NCI-H446 (cell line): Measurements from ENCODE around the gene ANKRD13B.

Experiments used
- DNase-seq, 2 experiments: peaks; one replicate each; lab custom pipeline; 2025; lab: John Stamatoyannopoulos, UW

ANKRD13B gene

DNA sequence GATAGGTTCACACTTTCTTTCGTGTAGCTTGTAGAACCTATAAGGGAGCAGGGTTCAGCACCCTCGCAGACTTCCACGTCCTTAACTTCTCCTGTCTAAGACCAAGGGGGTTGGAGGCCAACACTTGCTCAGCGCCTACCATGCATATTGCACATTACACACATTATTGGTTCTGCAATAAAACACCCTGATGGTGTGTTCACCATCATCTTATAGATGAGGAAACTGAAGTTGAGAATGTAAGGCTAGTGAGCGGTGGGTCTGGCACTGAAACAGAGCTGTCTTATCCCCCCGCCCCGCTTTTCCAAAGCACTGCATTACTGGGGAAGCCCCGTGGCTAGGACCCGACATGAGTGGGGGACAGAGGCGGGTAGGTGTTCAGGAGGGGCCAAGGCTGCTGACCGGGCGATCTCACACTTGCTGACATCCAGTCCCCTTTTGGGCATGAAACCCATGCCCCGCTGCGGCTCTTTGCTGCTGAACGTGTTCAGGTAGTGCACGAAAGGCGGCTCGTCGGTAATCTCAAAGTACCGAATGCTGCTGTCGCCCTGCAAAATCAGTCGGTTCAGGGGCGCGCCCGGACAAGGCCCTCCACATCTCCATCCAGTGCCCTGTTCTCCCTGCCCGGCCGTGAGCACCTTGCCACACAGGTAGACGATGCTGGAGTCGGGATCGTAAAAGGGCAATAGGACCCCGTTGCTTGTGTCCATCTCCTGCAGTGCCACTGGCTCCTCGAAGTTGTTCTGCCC is 23.5 kb downstream of the ANKRD13B start:
- no peak for DNase-seq

DNA sequence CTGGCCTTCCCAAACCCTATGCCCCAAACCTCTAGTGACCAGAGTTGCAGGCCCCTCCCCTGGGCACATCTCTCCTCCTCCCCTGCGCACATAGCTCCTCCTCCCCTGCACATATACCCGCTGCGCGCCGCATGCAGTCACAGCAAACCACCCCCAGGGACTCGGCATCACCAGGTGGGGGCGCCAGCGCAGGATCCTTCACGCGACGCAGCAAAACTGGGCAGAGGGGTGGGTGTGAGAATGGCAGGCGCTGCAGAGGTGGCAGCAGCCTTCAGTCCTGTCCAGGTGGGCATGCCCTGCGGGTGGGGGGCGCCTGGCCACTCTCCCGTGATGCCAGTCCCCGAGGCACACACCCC is 24.2 kb downstream of the ANKRD13B start:
- DNase-seq = no peak

DNA sequence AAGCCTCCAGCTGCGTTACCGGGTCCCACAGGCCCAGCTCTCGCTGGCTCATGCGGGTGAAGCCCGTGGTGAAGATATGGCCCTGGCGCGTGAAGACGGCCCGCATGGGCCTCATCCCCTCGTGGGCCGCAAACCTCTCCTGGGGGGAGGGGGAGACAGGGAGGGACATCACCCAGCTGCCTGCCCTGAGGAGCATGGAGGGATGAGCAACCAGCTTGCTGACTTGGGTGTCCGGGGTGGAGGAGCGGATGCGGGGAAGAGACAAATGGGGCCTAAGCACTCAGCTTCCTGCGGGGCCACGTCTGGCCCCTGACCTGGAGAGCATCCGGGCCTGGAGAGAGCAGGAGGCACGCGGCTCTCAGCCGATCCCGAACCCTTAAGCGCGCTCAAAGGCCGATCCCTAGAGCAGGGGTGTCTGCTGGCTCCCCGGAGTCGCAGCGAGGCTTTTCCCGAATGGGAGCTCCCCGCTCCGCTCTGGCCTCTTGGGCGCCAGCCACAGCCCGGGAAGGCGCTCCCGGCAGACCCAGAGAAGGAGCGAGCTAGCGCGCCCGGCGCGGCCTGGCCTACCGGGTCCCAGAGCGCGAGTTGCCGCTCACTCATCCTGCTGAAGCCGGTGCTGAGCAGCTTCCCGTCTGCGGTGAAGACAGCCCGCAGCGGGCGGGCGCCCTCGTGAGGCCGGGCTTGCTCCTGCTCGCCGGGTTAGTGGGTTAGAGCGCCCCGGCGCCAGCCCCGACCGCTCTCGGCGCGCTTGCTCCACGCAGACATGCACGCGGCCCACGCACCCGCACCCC is 24.7 kb downstream of the ANKRD13B start:
- no peak for DNase-seq

DNA sequence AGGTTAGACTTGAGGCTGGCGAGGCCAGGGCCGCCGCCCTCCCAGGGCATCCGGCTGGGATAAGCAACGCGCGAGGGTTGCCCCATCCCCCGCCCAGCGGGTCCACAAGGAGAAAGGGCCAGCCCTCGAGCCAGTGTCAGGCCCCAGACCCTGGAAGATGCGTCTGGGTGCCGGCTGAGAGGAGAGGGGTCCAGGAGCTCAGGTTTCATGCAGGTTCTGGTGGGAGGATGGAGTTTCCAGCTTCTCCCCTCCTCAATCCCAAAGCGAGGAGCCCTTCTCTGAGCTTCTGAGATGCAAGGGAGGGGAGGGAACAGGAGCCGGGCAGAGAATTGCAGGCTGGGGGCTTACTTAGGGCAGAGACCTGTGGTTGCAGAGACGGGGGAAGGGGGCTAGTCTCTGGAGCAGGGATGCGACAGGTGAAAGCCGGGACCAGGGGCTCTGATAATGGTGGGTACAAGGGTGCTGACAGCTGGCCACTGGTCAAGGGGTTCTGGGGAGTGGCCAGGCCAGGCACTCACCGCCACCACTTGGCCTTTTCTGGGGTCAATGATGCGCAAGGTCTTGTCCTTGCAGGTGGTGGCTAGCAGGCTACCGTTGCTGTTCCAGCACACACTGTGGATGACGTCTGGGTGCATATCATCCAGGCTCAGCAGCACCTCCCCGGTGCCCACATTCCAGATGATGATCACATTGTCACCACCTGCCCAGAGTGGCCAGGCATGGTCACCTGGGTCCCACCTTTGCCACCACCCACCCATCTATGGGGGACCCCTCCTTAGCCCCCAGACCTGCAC is 25.5 kb downstream of the ANKRD13B start:
- no peak for DNase-seq

DNA sequence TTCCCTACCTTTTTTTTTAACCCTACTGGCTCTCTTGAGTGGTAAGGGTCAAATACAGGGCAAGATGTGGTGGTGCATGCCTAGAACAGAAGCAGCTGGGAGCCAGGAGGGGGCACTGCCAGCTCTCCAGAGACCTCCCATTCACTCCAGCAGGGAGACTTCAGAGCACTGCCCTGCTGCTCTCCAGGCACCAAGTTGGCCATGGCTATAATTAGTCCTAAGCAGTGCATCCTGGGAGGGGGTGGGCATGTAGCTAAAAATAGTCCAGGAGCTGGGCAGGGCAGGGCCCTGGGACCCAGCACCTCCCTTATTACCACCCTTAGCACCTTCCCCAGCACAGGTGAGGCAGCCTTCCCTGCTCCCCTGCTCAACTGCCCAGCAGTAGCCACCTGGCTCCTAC is 26.3 kb downstream of the ANKRD13B start:
- DNase-seq = peak in 1 of 2 experiments; percentile 18

DNA sequence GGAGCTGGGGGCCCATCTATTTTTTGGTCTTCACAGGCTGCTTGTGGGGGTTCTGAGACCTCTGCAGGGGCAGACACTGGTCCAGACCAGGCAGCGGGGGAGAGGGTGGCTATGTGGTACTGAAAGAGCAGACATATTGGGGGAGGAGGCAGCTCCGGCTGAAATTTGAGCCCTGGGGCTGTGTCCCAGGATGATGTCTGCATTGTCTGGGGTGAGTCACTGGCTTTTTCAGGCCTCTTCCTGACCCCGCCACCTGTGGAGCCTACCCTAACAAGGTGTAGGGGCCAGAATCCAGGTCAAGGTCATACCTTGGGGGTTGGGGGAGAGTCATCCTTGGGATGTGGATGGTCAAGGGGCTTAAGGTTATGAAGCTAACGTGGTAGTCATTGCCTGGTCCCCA is 27.3 kb downstream of the ANKRD13B start:
- DNase-seq = no peak

DNA sequence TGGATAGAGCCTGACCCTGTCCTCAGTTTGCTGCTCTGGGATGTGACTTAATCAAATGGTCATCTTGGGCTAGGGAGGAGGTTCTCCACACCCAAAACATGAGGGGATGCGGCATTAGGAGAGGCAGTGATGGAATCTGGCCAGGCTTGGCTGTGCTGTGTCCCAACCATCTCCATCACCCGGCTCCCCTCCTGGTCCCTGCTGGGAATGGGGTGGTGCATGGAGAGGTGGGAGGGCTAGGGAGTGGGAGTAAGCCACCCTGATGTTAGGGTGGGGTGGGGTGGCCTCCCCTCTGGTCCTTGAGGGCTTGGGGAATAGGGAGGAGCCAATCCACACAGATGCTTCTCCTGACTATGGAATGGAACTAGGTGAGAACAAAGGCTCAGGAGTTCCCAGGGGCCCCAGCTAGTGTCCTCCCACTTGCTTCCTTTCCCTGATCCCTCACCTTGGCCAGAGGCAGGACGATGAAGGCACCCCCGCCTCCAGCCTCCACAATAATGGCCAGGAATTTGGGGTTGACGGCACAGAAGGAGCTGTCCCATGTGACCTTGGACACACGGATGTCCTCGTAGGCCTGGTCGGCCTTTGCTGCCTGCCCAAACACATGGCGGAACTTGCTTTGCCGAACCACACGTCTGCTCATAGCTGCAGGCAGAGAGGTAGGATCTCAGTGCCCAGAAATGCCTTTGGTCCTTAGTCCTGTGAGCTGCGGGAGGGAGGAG is 28.0 kb downstream of the ANKRD13B start:
- DNase-seq = no peak

DNA sequence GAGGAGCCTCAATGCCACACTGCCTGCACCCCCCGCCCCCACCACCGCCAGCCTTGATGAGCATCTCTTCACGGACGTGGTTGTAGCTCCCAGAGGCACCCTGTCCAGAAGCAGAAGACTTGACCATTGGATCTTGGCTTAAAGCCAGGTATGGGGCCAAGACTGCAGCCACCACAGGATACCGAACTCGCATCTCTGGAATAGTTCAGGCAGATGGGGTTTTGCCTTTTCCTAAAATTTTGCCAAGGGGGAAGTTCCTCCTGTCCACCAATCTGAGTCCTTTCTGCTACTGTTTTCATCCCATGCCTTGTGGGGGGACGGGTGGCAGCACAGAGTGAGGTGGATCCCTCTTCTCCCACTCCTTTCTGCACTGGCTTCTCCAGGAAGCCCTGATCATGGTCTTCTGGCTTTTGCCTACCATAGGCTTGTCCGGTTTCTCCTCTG is 28.8 kb downstream of the ANKRD13B start:
- no peak for DNase-seq

DNA sequence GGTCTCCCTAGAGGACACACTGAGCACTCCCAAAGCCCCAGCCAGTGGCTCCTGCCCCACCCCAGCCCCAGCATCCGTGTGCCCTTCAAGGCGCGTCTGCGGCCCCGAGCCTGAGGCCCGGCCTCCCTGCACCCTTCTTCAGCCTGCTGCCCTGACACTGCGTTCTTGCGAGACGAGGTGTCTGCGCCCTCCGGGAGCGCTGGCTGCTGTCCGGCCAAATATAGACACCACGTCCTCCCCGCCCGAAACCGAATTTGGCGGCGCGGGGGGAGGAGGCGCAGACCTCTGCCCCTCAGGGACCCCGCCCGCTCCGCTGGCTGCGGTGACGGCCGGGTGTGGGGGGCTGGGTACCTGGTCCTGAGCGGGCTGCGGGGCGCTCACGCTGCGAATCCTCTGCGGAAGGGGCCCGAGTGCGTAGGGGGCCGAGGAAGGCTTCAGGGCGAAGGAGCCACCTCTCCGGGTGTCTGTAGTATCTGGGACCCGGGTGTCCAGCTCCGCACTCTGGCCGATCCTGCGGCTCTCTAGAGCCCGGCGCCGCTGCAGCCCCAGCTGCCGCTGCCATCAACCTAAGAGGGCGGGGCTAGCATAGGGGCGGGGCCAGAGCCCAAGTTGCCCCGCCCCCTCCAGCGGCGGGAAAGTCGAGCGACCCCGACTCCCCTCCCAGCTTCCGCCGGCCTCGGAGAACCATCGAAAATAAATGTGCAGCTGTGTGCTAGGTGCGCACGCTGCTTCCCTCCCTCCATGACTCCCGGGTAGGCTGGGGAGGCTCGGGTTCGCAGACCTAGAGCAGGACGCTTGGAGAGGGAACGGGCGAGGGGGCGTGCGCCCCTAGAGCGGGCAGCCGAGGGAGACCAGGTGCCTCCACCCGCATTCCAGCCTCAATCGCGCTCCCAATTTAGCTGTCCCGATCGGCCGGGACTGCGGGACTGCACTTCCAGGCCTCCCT is 29.7 kb downstream of the ANKRD13B start, which contains the start of gene CORO6:
Gene CORO6 (minus strand): TSS at position 576 of the 946 bp plus-strand sequence. CDS start 1,491 bp downstream, outside the sequence.
- DNase-seq = peak in 1 of 2 experiments; percentile 69

DNA sequence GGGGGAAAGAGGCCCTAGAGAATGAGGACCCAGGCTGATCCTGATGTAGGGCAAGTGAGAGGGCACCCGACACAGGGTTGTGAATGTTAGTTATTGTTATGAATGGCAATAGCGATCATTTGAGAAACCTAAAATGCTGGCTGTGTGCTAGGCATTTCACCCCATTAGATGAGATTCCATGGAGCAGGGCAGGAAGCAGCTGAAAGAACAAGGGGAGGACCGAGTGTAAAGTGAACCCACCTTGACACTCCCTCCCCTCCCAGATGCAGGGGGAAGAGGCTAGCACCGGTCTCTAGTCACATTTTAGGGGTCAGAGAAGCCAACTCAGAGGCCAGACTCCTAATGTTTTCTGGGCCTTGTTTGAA is 30.3 kb downstream of the ANKRD13B start:
- no peak for DNase-seq

DNA sequence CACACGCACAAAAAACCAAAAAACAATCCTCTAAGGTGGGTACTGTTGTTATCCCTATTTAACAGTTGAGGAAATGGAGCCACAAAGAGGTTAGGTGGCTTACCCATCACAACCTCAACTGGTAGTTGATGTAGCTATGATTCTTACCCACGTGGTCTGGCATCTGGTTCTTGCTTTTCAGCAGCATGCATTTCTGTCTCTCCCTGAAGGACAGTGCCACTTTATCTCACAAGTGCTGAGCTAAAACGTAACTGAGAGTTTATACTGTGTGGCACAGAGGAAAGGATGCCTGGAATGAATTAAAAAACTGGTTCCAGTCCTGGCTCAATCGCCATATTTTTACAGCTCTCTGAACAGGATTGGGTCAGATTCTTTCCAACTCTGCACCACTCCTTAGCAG is 31.7 kb downstream of the ANKRD13B start:
- no peak for DNase-seq

DNA sequence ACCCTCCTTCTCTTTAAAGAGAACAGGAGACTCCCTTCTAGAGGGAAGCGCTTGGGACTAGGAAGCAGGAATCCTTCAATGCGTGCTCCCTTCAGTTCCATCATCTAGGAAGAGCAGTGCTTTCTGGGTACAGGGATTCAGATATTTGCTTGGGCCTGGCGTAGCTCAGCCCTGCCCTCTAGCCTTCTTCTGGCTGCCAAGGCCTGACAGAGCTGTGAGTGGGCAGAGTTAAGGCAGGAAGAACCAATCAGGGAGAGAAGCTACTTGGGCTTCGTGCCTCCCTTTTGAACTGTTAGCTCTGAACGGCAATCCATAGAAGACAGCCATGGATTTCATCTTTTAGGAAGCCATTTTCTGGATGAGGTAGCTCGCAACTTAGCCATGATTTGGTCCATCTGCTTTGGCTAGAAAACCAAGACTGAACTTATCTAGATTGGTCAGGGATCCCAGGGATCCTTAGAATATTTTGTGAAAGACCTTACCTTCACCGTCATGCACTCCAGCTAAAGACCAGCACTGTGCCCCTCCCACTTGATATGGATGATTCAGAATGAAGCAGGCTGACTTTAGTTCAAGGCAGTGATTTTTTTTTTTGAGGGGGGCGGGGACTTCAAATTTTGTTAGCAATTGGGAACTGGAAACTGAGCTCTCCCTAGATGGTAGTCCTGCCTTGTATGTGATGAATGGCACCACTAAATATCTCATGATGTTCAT is 32.3 kb downstream of the ANKRD13B start:
- DNase-seq = peak in 1 of 2 experiments; percentile 36

DNA sequence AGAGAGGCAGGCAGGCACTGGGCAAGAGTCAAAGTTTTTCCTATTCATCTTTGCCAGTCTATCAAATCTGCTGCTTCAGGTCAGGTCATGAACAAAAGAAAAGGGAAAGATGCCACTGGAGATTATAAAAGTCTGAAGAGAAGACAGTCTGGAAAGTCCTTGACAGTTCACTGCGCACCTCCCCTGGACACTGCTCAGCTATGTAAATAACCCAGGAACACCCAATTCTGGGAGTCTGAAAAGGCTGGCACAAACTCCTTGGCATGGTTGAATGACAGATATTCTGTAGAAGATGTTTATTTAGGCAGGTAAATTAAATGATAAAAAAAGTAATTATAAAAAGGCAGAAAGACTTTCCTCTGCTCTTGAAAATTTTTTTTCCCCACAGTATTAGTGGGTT is 35.0 kb downstream of the ANKRD13B start:
- no peak for DNase-seq

DNA sequence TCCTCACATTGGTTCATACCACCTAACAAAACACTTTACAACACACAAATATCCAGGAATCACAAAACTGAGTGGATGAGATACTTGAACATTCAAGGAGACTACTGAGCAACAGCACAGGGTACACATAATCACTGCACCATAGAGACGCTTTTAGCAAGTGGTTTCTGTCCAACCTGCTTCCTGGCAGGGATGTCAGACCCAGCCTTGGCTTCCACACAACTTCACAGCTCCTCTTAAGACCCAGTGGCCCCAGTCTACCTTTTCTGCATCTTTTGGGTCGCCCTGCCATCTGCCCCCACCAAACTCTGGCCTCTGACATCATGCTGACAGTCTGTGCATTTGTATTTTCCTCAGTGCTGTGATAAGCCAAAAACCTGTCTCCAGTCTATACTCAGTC is 35.7 kb downstream of the ANKRD13B start:
- DNase-seq = no peak

DNA sequence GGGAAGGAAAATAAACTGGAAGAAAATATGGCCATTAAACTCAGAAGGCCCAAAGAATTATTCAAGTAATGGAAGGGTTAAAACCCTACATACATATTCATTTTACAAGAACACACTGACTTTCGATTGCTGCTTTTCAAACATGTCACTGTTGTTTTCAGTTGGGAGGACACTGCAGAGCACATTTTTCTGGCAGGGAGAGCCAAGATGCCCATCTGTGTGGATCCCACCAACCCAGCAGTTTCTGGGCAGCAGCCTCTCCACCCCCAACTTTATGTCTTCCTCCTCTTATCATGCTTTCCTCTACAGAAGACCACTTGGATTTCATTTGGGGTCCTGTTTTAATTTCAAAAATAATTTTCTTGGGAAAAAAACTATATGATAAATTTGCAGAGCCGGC is 36.9 kb downstream of the ANKRD13B start:
- DNase-seq = peak in 1 of 2 experiments; percentile 34

DNA sequence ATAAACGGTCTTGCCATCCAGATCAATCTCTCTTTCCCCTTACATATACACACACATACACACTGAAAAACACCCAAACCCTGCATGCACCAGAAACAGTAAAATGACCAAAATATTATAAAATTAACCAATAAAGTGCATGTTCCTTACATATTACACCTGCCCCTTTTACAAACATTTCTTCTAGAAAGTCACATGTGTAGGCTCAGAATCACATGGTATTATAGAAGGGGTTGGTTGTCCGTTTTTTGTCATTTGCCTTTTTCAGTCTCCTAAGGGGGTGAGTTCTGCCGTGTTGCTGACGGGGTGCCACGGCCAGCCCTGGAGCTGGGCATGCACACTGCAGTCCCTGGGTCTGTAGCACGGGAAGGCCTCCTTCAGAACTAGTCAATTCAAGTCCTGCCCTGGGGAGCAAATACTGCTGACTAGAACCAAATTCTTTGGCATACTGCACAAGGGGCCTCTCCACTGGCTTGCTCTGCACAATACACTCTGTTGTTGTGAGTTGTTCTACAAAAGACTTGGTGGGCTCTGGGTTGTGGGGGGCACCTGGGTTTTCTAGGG is 37.8 kb downstream of the ANKRD13B start:
- no peak for DNase-seq

DNA sequence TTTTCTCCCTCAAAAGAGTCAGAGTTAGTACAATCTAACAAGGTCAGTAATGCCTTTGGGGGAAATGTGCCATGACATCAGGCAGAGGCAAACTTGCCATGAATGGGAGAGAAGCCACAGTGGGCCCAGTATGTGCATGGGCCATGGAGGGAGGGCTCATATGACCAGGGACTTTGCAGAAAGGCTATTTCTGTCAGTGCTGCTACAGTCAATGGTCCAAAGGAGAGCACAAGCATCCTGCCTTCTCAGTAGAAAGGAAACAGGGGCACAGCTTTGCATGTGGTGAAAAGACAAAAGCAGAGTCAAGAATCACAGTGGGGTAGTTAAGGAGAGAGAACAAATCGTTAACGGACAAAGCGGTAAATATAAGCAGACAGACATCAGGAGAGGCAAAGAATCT is 41.0 kb downstream of the ANKRD13B start:
- DNase-seq = no peak

DNA sequence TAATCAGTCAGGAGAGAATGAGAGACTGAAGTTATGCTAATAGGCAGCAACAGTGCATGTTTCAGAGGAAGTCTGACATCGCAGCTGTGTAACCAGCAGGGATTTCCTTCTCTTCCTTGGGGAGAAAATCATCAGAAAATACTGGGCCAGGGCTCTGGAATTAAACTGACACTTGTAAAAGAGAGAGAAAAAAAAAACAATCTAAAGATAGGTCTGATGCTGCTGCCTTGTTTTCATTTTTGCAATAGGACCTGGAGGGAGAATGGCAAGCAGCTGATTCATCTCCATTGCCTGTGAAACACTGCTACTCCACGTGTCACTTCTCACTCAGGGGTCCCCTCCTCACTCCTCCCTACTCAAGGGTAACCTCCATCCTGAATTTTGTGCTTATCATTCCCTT is 47.5 kb downstream of the ANKRD13B start:
- no peak for DNase-seq

DNA sequence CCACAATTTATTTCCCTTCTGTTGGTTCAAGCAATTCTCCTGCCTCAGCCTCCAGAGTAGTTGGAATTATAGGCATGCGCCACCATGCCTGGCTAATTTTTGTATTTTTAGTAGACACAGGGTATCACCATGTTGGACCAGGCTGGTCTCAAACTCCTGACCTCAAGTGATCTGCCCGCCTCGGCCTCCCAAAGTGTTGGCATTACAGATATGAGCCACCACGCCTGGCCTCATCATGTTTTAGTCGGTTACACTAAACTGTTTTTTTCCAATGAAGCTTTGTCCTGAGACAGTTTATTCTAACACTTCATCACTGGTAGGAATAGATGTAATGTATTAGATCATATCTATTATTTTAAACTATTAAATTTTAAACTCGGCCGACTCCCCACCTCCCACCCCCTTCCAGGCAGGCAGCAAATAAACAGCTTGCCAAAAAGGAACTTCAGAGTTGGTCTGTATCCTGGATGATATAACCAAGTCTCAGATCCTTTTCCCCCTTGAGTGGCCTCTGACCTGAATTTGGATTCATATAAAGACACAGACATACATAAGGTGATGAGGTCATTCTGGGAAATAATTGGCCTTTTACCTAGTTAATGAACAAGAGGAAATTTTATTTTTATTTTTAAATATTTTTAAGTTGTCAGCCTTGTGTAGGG is 48.2 kb downstream of the ANKRD13B start:
- no peak for DNase-seq
